Brain microvascular endothelial cell (primary cell): ENCODE results near the gene RIPOR3.
"Not testable (repeated sequence)": the region's sequence is repeated elsewhere in the genome, so short reads cannot be mapped to it uniquely, and the experiment has no call there.

ENCODE experiments used
- DNase-seq: peaks from one replicate; pipeline ENCODE4 v3.0.0-alpha.2; 2020
- H3K27ac ChIP-seq: fragments of 250-450 bp; sonication (Bioruptor Pico); 2 replicates; pipeline ENCODE4 v1.5.1; 2020; ENCODE audit warnings: mild to moderate bottlenecking, moderate library complexity
- H3K27me3 ChIP-seq: fragments of 250-450 bp; sonication (Bioruptor Pico); replicated peaks from 2 replicates; pipeline ENCODE4 v1.5.1; 2020; ENCODE audit warnings: mild to moderate bottlenecking
- H3K36me3 ChIP-seq: fragments of 250-450 bp; sonication (Bioruptor Pico); replicated peaks from 2 replicates; pipeline ENCODE4 v1.5.1; 2020; ENCODE audit warnings: mild to moderate bottlenecking
- H3K4me3 ChIP-seq: 2 replicates; pipeline ENCODE4 v1.5.1; 2011; ENCODE audit warnings: low read depth, mild to moderate bottlenecking, control low read depth, low read length, moderate library complexity
- in situ Hi-C: cut with HindIII; loops from 2 replicates; pipeline ENCODE4 v1.10.0; 2017; ENCODE audit warnings: low sequenced_read_pairs, low pct_ligation_motif_present
- TF ChIP-seq, protein P1 (sequence below): IDR thresholded peaks from 2 replicates; pipeline ENCODE4 v1.5.1; 2011; ENCODE audit warnings: low read depth, mild to moderate bottlenecking, moderate library complexity, low read length, control low read depth, inconsistent platforms; ENCODE audit errors: missing control alignments

The RIPOR3 gene

DNA sequence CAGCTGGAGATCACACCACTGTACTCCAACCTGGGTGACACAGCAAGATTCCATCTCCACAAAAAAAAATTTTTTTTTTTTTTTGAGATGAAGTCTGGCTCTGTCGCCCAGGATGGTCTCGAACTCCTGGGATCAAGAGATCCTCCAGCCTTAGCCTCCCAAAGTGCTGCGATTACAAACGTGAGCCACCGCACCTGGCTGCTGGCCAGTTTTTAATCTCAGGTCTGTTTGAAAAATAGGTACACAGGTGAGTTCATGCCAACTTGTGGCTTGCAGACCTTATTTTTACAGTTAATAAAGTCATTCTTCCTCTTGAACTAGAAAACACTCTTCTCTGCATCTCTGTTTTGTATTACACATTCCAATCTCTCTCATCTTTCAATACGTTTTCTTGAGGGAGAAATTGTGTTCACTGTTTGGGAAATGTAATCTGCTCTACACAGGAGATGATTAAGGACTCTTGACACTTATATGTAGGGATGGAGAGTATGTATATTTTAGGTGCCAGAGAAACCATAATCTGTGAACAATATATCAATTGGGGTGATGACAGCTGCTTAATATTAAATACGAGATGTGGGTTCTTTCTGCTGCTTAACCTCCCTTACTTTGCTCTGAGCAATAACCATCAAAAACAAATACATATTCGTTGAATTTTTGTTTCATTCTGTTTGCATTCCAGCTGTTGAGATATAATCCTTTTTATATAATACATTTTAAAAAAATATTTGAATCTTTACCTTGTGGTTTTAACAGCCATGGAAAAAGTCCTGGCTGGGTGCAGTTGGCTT lies 17.7 kb upstream of the RIPOR3 start:
- Histone ChIP-seq H3K4me3 (no peak overlapping the region), H3K27me3 (no peaks in the 10 kb centered on the region)

DNA sequence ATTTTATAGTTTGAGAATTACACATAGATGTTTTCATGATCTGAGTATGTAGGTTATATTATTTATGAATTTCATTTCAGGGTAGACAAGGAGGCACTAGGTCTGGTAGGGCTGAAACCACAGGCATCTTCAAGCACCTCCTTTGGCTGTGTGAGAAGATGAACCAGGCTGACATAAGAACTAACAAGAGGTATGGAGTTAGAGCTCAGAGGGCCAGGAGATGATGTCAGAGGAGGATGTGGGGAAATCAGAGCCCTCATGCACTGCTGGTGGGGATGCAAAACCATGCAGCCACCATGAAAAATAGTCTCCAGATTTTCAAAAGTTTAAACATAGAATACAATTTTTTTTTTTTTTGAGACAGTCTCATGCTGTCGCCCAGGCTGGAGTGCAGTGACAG lies 13.6 kb upstream of the RIPOR3 start:
- no peaks in the 10 kb centered on the region for H3K27me3 ChIP-seq
- H3K36me3 ChIP-seq, result no peaks in the 10 kb centered on the region
- TF ChIP-seq, protein P1, sequence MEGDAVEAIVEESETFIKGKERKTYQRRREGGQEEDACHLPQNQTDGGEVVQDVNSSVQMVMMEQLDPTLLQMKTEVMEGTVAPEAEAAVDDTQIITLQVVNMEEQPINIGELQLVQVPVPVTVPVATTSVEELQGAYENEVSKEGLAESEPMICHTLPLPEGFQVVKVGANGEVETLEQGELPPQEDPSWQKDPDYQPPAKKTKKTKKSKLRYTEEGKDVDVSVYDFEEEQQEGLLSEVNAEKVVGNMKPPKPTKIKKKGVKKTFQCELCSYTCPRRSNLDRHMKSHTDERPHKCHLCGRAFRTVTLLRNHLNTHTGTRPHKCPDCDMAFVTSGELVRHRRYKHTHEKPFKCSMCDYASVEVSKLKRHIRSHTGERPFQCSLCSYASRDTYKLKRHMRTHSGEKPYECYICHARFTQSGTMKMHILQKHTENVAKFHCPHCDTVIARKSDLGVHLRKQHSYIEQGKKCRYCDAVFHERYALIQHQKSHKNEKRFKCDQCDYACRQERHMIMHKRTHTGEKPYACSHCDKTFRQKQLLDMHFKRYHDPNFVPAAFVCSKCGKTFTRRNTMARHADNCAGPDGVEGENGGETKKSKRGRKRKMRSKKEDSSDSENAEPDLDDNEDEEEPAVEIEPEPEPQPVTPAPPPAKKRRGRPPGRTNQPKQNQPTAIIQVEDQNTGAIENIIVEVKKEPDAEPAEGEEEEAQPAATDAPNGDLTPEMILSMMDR, result no peak
- in situ Hi-C loops, result no loop called here
- no peak overlapping the region for H3K4me3 ChIP-seq
- DNase-seq, result no peak
- no peak overlapping the region for H3K27ac ChIP-seq

More for the DNA sequence above, 17.7 kb upstream of the RIPOR3 start:
- no peak for DNase-seq
- TF ChIP-seq, protein P1, result no peak
- no peaks in the 10 kb centered on the region for H3K36me3 ChIP-seq
- no peak overlapping the region for H3K27ac ChIP-seq
- in situ Hi-C loops, result no loop called here

DNA sequence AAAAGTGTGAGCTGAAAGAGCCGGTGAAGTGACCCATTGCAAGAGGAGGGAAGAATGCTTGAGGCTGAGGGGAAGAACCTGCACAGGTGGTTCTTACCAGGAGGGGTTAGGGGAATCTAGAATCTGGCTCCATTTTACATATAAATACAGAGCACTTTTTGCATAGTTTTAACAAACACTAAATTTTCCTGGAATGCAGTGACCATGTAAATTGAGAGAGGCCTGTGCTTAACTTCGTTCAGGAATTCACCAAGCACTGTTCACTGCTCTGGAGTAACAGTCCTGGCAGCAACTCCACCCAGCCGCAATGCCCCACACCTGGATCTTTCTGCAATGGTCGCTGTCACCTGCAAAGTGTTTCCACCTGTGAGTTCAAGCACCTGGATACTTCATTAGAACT lies 13.2 kb upstream of the RIPOR3 start:
- DNase-seq, result no peak
- H3K27me3 ChIP-seq, result no peaks in the 10 kb centered on the region
- H3K4me3 ChIP-seq, result no peak overlapping the region
- no peaks in the 10 kb centered on the region for H3K36me3 ChIP-seq
- in situ Hi-C loops, result no loop called here
- no peak overlapping the region for H3K27ac ChIP-seq
- TF ChIP-seq, protein P1, result no peak

DNA sequence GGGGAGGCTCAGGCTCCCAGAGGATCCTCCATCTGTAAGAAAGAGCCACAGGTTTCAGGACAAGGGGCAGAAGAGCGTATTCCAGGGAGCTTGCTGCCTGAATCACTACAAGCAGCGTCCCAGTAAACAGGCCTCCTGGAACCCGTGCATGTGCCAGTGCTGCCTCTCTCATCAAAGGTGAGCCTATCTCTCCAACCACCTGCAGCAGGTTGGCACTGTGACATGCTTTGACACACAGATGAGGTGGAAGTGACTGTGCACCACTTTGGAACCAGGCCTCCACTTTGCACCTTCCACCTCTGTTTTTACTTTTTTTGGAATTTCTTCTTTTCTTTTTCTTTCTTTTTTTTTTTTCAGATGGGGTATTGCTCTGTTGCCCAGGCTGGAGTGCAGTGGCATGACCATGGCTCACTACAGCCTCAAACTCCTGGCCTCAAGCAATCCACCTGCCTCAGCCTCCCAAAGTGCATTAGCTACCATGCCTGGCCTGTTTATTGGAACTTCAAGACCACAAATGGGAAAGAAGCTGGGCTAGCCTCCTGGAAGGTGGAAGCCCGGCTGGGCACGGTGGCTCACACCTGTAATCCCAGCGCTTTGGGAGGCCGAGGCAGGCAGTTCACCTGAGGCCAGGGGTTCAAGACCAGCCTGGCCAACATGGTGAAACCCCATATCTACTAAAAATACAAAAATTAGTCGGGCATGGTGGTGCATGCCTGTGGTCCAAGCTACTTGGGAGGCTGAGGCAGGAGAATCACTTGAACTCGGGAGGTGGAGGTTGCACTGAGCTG lies 12.5 kb upstream of the RIPOR3 start:
- H3K27ac ChIP-seq, H3K27me3 ChIP-seq, H3K36me3 ChIP-seq, DNase-seq, in situ Hi-C loops, H3K4me3 ChIP-seq: not testable (repeated sequence)

DNA sequence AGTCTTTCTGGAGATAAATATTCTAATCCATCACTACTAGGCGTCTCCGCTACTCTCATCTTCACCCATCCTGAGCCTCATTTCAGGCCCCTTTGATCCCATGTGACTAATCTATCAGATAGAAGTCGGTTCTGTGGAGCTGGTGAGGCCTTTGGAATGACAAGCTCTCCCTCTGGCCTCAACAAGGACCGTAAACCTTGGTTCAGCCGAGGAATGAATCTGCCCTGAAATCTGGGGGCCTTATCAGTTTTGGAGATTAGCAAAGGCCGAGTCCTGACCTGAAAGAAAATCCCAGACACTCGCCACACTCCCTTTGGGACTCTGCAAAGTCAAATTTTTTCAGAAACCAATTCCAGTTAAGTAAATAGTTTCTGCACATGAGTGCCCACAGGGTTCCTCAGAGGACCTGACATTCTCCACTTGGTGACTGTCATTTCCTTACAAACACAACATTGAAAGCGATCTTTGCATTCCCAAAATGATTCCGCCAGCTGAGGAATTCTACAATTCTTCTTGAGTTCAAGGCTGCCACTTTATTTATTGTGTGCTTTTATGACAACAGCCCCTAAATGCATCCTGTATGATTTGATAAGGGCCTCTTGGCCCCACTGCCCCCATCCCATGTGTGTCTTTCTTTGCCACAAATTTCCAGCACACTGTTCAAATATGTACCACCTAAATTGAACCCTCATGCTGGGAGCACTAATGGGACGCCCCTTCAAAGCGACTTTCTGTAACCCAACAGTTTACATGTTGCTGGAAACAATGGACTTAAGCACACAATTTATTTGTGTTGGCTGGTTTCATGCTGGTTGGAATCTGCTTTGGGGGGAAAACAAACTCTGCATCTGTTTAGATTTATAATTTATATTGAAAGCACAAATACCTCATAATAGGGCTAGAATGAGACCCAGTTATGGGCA lies 10.0 kb upstream of the RIPOR3 start:
- TF ChIP-seq, protein P1, result no peak
- no peak overlapping the region for H3K4me3 ChIP-seq
- no peak for DNase-seq
- H3K36me3 ChIP-seq, result no peaks in the 10 kb centered on the region
- in situ Hi-C loops, result no loop called here
- no peaks in the 10 kb centered on the region for H3K27me3 ChIP-seq
- H3K27ac ChIP-seq, result no peak overlapping the region

DNA sequence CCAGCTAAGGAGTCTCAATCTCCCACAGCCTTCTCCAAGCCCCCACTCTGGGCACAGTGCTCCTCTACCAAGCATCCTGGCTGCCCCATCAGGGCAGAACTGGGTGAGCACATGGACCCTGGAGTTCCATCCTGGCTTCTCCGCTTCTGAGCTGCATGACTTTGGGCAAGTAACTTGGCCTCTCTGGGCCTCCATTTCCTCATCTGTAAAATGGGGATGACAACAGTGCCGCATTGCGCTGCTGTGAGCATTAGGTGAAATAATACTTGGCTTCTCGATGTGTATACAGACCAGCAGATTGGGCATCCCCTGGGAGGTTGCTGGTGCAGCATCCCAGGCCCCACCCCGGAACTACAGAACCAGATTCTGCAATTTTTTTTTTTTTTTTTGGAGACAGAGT lies 8.3 kb upstream of the RIPOR3 start:
- TF ChIP-seq, protein P1, result no peak

DNA sequence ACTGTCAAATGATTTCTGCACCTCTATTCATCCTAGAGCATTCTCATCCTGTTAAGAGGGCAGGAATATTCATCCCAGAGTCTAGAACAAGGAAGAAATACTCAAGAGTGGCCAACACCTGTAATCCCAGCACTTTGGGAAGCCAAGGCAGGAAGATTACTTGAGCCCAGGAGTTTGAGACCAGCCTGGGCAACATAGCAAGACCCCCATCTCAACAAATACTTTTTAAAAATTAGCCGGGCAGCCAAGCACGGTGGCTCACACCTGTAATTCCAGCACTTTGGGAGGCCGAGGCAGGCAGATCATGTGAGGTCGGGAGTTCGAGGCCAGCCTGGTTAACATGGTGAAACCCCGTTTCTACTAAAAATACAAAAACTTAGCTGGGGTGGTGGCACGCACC lies 6.9 kb upstream of the RIPOR3 start:
- in situ Hi-C loops, DNase-seq, H3K4me3 ChIP-seq, H3K27ac ChIP-seq, H3K27me3 ChIP-seq, H3K36me3 ChIP-seq: not testable (repeated sequence)

More for the DNA sequence above, 8.3 kb upstream of the RIPOR3 start:
- Histone ChIP-seq H3K36me3 (no peaks in the 10 kb centered on the region), H3K27me3 (no peaks in the 10 kb centered on the region), H3K27ac (no peak overlapping the region), H3K4me3 (no peak overlapping the region)
- in situ Hi-C loops, result no loop called here
- DNase-seq, result no peak
